Loucy (cell line): ENCODE results near the gene CREBRF.

Experiments
- CTCF ChIP-seq: fragments of 200-600 bp; sonication (generic); conservative IDR thresholded peaks from 2 replicates; pipeline ENCODE4 v1.5.1; 2014; ENCODE audit warnings: mild to moderate bottlenecking, antibody characterized with exemption, low read length
- EZH2phosphoT487 ChIP-seq: fragments of 200-600 bp; IDR thresholded peaks from 2 replicates; pipeline ENCODE4 v1.6.1; 2018; ENCODE audit warnings: antibody characterized with exemption, mild to moderate bottlenecking, moderate library complexity, borderline replicate concordance

GRCh38 chr5:173108914-173109313 lies 52.8 kb downstream of the CREBRF start:
- TF ChIP-seq CTCF (no peak), EZH2phosphoT487 (no peak)
